HG02943 (cell line): ENCODE results near the gene PLEKHG1.

Source experiments
- ATAC-seq: cut with Tn5 transposase; IDR thresholded peaks from one replicate; pipeline ENCODE4 v1.9.1; 2021; ENCODE audit warnings: mild to moderate bottlenecking, low read depth, moderate library complexity; ENCODE audit not compliant: unreplicated experiment

Gene PLEKHG1

GRCh38 chr6:150617496-150618460 lies 18.1 kb downstream of the PLEKHG1 start:
- no peak for ATAC-seq

DNA sequence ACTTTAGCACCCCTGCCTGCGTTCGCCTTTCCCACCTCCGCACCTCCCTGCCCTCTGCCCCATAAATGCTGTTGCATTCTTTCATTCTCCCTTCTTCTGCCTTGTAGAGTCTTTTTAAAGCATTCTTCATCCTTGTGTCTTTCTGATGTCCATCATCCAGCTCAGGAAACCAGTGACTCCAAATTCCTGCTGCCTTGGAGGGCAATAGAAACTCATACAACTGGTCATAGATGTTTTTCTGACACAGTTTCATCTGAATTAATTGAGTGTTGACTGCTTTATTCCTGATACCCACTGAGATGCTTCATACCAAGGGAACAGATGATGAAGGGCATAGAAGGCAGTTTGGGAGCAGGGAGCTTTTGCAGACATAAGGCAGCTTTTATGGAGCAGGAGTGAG lies 19.6 kb downstream of the PLEKHG1 start:
- no peak for ATAC-seq

DNA sequence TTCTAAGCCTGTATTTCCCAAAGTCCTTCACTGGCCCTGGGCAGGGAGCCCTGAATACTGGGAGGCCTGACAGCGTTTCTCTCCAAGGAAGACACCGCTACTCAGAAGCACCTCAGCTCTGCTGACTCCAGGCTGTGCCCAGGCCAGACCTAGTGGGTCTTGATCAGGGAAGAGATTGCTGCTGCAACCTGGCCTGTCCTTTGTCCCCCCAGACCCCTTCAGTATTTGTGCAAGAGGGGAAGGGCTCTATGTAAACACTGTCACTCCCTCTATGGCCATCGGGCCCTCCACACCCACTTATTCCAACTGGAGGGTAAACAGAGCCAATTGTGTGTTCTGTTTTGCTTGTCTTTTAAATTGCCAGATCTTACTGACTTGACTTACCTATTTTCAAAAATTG lies 20.6 kb downstream of the PLEKHG1 start:
- ATAC-seq, result no peak

DNA sequence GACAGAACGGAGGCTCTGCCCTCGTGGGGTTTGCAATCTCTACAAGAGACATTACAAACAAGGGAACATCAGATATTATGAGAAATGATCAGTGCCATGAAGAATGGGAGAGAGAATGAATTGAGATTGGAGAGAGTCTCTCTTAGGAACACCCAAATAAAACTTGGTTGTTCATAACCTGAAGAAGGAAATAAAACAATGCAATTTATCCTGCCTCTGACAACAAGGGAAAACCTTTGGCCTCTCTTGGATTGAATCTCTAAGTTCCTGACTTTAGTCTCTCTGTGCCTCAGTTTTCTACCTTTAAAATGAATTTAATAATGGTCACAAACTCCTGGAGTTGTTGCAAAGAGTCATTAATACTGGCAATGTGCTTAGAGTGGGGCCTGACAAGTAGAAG lies 21.1 kb downstream of the PLEKHG1 start:
- ATAC-seq, result no peak

- ATAC-seq, result no peak
Measured at GRCh38 chr6:150622476-150622875, 22.8 kb downstream of the PLEKHG1 start.

DNA sequence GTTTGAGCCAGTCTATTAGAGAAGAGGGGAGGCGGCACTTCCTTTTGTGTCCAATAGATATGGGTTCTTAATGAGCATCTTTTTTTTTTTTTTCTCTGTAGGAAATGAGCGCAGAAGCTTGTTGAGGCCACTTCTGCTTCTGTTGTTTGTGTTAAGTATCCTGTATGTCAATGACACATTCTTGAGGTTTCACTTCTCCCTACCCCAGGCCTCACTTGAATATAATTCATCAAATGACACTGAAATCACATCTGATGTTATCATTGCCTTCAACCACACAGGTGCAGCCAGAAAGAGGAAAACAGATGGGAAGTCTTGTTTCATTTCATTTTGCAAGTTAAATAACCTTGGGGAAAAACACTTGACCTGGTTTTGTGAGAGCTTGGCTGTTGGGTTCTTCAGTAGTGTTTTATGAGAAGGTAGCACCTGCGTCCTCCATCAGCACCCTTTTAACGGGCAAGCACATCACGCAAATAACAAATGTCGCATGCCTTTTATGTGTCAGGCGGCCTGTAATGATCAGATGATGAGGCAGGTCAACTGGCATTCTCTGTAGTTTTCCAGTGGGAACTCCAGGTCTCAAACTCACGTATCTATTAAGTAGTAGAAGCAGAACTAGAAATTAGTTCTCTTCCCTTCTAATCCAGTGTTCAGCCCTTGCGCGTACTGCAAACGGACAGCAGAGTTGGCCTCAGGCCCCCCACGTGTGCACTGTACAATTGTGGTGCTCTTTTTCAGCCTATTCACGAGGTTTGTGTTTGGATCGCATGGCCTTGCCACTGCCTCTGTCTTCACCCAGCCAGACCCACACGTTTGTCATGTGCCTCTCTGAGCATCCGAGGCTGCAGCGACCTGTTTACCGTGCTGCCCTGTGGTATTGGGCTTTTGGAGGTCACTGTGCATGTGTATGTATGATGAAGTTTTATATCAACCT lies 23.5 kb downstream of the PLEKHG1 start:
- peak; percentile 97 for ATAC-seq

DNA sequence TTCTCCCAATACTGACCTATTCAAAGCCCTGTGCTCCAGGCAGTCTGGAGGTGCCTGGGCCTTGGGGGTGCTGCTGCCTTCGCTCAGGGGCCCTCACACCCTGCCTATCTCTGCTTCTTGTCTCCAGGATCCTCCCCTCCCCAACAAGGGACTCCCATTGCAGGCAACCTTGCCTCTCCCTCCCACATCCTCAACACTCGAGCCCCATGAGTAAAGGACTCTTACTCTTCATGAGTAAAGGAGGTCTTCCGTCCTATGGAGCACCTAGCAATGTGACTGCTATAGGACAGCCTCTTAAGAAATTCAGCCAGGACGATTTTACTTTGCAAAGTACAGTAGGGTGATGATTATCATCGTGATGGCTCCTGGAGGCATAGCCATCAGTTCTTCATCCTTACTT lies 24.5 kb downstream of the PLEKHG1 start:
- no peak for ATAC-seq

GRCh38 chr6:150625927-150626326 lies 26.2 kb downstream of the PLEKHG1 start:
- ATAC-seq, result no peak

DNA sequence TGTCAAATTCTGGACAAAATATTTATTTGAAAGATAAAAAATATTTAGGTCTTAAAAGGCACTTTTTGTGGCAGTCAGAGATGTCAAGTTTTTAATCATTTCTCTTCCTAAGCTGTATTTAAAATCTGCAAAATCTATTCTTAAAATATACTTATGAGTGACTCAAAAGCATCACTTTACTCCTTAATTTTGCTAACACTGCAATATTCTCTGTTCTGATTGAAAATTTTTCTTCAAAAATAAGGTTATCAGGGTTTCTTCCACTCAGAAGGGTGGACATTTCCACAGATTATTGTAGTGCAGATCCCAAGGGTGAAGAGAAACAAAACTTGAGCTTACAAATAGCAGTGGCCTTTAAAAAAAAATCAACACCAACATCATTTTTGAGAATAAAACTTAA lies 27.5 kb downstream of the PLEKHG1 start:
- ATAC-seq, result no peak

DNA sequence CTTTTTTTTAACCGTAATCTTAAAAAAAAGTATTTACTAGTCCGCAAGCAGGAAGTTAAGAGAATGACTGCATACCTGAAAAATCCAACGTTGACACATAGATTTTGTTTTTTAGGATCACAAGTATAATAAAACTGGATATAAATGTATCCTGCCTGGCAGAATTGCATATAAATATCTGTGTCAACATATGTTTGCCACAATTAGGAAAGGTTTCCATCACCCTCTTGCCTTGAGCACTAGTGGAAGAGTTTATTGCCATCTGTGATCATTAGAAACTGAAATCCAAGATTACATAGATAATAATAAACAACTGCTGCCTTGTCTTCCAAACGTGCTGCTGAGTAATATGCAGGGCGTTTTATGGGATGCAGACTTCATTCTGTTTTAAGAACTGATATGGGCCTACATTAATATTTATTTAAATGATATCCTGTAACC lies 27.9 kb downstream of the PLEKHG1 start:
- ATAC-seq, result no peak

GRCh38 chr6:150628908-150629307 lies 29.2 kb downstream of the PLEKHG1 start:
- no peak for ATAC-seq

GRCh38 chr6:150631283-150631983 lies 31.7 kb downstream of the PLEKHG1 start:
- no peak for ATAC-seq

- ATAC-seq, result no peak
Measured at GRCh38 chr6:150631984-150632642, 32.4 kb downstream of the PLEKHG1 start.

DNA sequence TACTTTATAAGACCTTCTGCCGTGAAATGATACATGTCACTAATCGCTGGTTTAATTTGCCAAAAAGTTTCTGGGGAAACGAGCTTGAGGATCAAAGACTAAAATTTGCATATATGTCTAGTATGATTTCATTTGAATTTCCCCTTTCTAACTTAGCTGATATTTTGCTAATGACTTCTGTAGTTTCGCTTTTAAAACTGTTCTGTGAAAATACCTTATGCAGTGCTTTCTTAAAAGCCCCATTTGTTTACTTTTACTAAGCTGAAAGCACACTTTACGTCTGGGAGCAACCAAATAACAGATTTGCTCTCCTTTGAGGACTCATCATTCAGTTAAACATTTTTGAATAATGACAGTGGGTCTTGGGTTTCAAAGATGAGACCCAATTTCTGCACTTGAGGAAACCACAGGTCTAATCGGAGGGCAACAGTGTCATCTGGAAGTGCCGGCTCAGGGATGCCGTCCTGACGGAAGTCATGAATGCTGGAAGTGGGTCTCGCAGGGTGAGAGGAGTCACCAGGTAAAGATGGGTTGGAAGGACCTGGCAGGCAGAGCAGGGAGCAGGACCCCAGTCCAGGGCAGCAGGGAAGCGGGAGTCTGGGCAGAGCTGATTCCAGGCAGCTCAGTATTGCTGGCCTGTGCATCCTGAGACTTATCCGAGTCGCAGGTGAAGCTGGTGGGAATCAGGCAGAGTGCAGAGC lies 33.2 kb downstream of the PLEKHG1 start:
- ATAC-seq, result peak; percentile 52

- peak; percentile 13 for ATAC-seq
Measured at GRCh38 chr6:150633486-150633834, 33.8 kb downstream of the PLEKHG1 start.

DNA sequence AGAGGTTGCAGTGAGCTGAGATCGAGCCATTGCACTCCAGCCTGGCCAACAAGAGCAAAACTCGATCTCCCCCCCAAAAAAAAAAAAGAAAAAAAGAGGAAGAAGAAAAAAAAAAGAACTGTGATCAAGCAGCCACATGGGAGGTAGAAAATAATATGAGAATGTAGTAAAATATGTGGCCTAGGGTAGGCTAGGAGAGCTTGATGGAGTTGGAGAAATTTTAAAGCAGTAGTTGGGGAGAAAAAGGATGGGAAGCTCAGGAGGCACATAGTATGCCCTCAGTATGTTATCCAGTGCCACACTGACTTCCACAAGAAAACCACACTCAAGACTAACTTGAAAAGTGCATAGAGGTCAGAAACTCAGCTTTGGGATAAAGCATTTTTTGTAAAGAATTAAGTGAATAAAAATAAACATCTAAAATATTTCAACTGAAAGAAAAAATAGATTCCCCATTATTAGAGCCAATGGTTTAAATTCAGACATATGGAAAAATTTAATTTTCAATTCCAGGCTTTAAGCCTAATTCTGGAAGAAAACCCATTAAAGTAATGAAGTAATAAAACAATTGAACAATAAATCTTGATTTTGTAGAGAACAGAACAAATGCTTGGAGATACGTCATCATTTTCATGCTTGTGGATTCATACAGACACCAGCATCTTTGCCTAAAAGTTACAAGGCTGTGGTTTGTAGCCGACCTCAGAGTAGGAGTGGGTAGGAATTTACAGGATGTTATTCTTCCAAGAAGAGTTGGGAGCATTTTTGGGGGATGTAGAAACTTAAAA lies 34.7 kb downstream of the PLEKHG1 start:
- ATAC-seq, result no peak

GRCh38 chr6:150634964-150635292 lies 35.2 kb downstream of the PLEKHG1 start:
- ATAC-seq, result no peak

DNA sequence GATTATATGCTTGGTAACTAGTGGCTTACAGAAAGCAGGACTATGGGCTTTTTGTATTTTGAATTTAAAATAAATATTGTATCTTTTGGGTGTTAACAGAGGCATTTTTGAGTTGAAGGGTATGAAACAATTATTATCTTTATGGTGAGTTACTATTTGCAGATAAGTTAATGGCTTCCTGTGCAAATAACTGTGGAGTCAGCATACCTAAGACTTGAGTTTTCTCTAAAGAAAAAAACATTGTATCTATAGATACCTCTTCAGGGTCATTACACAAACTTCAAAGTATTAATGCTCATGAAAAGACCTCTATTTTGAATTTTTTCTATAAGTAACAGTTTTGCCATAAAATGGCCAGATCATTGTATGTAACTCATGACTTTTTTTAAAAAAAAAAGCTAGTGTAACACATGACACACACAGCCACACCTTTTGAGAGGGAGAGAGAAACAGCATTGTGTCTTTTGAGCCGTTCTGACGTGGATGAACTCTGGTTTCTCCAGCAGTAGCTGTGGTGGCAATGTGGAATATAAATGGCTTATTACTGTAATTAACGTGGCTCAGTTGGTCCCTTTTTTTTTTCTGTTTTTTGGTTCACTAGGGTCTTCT lies 36.3 kb downstream of the PLEKHG1 start:
- no peak for ATAC-seq
